GM21423 (cell line): Measurements from ENCODE around the gene MESD.
"Not testable (repeated sequence)": the region's sequence is repeated elsewhere in the genome, so short reads cannot be mapped to it uniquely, and the experiment has no call there.

Source experiments
- ATAC-seq: cut with Tn5 transposase; IDR thresholded peaks from one replicate; pipeline ENCODE4 v1.9.1; 2021; ENCODE audit warnings: mild to moderate bottlenecking, moderate library complexity; ENCODE audit not compliant: unreplicated experiment

Gene MESD

GRCh38 chr15:80967451-80967850 lies 22.2 kb downstream of the MESD start:
- ATAC-seq = no peak

GRCh38 chr15:80966431-80967197 lies 23.0 kb downstream of the MESD start:
- no peak for ATAC-seq

DNA sequence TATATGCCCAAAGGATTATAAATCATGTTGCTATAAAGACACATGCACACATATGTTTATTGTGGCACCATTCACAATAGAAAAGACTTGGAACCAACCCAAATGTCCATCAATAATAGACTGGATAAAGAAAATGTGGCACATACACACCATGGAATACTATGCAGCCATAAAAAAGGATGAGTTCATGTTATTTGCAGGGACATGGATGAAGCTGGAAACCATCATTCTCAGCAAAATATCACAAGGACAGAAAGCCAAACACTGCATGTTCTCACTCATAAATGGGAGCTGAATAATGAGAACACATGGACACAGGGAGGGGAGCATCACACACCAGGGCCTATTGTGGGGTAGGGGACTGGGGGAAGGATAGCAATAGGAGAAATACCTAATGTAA lies 24.2 kb downstream of the MESD start:
- not testable (repeated sequence) for ATAC-seq

DNA sequence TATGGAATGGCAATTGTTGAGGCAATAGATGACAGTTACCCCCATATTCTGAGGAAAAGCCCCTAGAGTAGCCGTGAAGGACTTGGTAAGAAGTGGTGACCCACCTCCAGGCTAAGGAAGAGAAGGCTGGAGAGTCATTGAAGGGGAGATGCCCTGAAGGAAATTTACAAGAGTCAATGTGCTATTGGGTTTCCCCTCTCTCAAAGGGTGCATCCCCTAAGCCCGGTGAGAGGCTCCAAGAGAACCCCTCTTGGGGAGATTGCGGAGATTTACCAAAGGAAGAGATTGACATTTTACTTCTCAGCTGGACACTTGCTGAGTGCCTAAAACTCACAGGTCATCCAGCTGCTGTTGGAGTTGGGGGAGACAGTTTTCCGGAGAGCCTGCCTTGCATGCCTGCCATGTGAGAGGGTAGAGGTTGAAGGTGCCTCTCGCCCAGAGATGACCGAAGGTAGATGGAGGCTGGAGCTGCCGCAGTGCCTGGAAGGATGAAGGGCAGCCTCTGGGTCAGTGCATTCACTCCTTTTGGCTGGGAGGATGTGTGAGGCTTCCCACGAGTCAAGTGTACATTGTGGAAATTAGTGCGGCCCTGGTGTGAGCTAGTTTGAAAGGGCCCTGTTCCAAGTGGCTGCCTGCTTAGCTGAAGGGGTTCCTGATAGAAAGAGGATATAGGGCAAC lies 30.7 kb downstream of the MESD start:
- ATAC-seq = no peak

DNA sequence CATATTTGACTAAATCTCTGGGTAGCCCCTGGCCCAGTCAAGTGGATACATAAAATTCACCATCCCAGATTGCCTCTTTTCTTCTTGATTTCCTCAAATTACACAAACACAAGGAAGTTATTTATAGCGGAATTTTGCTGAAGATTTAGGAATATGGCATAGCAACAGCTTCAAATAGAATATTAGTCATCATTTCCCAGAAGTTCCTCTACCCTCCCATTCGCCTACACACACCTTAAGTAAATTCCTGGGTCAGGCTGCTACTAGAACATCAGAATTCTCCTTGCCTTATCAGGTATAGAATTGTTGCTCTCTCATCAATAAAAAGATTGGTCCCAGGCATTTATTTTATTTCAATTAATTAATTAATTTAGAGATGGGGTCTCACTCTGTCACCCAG lies 31.6 kb downstream of the MESD start:
- ATAC-seq = no peak

- no peak for ATAC-seq
Measured at GRCh38 chr15:80957556-80957955, 32.1 kb downstream of the MESD start.

DNA sequence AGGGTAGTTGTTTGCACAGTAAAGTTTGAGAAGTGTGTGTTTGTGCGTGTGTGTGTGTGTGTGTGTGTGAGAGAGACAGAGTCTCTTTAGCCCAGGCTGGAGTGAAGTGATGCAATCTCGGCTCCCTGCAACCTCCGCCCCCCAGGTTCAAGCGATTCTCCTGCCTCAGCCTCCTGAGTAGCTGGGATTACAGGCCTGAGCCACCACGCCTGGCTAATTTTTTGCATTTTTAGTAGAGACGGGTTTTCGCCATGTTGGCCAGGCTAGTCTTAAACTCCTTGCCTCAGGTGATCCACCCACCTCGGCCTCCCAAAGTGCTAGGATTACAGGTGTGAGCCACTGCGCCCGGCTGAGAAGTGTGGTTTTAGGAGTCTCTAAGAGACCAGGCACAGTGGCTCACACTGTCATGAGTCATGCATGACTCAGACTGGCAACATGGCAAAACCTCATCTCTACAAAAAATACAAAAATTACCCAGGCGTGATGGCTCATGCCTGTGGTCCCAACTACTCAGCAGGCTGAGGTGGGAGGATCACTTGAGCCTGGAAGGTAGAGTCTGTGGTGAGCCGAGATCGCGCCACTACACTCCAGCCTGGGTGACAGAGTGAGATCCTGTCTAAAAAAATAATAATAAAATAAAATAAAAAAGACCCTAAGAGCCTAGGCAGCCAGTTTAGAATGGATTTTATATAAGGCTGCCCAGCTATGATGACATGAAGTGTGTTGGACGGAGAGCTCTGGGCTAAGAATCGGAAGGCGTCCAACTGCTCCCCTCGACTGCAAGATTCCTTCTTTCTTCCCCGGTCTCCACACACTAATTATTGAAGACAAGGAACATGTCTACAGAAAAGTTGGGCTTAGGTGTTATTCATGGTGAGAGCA lies 33.8 kb downstream of the MESD start:
- ATAC-seq = peak; percentile 59

DNA sequence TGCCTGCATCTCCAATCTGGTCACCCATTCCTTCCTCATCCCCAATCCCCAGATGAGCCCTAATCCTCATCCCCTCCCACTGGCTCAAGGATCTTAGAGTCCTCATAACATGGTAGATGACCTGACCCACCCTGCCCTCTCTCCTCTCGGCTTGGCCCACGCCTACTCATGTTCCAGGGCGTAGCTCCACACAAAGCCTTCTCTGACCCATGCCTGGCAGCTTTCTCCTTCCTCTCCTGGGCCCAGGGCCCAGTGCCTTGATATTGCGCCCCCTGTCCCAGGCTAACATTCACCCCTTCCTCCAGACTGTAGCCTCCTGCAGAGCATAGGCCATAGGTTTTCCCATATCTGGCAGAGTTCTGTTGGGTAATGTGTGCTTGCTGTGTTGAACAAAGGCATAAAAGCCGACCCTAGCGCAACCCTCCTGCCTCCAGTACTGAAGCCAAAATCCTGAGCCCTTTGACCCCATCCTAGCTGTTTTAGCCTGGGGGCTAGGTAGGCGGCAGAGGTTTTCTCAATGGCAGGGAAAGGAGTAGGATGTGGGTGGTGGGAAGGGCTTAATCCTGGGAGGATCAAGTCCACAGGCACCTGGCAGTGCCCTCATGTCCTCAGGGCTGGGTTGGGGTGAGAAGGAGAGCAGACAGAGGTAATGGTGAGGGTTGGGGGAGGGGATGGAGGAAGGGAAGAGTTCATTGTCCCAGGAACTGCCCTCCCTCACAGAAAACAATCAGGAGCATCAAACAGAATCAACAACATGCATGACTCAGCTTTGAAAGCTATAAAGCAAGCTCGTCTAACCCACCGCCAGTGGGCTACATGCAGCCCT lies 35.5 kb downstream of the MESD start:
- ATAC-seq = no peak

GRCh38 chr15:80953001-80953952 lies 36.3 kb downstream of the MESD start:
- ATAC-seq = no peak

- ATAC-seq = no peak
Measured at GRCh38 chr15:80951941-80952340, 37.7 kb downstream of the MESD start.

DNA sequence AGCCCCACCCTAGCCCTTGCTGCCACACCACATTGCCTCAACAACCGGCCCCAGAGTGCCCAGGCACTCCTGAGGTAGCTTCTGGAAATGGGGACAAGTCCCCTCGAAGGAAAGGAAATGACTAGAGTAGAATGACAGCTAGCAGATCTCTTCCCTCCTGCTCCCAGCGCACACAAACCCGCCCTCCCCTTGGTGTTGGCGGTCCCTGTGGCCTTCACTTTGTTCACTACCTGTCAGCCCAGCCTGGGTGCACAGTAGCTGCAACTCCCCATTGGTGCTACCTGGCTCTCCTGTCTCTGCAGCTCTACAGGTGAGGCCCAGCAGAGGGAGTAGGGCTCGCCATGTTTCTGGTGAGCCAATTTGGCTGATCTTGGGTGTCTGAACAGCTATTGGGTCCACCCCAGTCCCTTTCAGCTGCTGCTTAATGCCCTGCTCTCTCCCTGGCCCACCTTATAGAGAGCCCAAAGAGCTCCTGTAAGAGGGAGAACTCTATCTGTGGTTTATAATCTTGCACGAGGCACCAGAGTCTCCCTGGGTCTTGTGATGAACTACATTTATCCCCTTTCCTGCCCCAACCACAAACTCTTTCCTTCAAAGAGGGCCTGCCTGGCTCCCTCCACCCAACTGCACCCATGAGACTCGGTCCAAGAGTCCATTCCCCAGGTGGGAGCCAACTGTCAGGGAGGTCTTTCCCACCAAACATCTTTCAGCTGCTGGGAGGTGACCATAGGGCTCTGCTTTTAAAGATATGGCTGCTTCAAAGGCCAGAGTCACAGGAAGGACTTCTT lies 39.1 kb downstream of the MESD start:
- no peak for ATAC-seq

DNA sequence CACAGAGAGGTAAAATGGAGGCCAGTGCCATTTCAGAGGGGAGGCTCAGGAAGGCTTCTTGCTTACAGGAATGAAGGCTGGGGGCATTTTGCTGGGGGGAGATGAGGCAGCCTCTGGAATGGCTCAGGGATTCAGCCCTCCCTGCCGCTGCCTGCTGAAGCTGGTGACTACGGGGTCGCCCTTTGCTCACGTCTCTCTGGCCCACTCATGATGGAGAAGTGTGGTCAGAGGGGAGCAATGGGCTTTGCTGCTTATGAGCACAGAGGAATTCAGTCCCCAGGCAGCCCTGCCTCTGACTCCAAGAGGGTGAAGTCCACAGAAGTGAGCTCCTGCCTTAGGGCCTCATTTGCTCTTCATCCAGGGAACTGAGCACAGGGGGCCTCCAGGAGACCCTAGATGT lies 39.9 kb downstream of the MESD start:
- no peak for ATAC-seq

DNA sequence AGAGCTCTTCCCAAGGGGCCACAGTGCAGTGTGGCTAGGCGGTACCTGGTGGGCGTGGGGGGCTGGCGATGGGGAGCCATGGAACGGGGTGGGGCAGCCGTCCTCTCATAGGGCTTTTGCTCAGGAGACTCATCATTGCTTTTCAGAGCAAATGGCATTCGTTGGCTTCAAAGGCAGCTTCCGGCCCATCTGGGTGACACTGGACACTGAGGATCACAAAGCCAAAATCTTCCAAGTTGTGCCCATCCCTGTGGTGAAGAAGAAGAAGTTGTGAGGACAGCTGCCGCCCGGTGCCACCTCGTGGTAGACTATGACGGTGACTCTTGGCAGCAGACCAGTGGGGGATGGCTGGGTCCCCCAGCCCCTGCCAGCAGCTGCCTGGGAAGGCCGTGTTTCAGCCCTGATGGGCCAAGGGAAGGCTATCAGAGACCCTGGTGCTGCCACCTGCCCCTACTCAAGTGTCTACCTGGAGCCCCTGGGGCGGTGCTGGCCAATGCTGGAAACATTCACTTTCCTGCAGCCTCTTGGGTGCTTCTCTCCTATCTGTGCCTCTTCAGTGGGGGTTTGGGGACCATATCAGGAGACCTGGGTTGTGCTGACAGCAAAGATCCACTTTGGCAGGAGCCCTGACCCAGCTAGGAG lies 40.8 kb downstream of the MESD start:
- ATAC-seq = no peak

- no peak for ATAC-seq
Measured at GRCh38 chr15:80946576-80946975, 43.0 kb downstream of the MESD start.

DNA sequence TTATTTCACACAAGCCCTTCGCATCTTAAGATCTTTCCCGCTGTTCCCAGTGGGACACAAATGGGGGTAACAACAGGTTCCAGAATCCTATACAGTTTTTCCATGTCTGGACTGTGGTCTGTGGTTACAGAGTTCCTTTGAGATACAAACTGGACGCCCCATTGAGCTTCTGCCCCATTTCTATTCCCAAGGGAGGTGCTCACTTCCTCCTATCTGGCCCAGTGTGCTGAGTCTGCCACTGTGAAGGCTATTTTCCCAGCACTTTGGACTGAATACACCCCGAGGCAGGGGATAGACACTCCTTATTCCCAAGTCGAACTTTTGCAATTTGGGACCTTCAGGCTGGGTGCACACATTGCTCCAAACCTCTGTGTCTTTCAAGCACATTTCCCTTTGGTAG lies 44.0 kb downstream of the MESD start:
- ATAC-seq = no peak

- ATAC-seq = no peak
Measured at GRCh38 chr15:80944818-80945217, 44.8 kb downstream of the MESD start.

DNA sequence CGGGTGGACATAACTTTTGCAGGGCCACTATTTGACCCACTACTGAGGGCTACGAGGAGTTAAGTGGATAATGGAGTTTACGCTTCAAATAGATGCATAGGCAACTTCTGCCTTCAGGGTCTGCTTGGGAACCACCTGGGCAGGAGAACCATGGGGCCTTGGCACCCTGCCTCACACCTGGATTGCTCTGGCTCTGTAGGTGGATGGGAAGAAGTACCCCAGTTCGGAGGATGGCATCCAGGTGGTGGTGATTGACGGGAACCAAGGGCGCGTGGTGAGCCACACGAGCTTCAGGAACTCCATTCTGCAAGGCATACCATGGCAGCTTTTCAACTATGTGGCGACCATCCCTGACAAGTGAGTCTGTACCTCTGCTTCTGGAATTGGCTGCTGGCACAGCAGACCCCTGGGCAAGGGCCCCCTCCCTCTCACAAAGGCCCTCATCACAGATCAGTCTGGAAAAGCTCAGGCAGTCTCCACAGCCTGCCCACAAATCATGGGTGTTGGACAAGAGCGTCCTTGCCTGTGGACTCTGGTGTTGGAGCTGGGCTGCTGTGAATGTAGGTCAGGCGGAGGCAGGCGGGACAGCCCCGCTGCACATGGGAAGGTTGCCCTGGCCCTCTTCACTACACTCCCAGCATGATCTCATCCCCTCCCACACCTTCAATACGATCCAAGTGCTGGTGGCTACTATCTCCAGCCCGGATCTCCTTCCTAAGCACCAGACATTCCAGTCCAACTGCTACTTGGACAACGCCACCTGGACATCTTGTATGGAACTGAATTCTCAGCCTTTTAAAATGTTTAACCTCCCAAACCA lies 46.7 kb downstream of the MESD start:
- no peak for ATAC-seq

DNA sequence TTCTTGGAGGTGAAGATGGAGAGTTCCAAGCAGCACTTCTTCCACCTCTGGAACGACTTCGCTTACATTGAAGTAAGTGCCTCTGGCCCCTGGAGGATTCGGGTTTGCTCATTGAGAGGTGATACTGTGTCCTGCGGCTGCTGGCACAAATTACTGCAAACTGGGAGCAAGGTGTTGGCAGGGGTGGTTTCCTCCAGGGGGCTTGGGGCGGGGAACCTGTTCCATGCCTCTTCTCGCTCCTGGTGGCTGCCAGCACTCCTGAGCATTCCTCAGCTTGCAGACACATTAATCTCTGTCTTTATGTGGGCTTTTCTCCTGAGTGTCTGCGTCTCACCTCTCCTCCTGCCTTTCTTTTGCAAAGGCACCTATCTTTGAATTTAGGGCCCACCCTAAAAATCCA lies 47.4 kb downstream of the MESD start:
- no peak for ATAC-seq
